ENCODE measurements around the gene CLCN7. TPM values are rescaled to one million over a fixed set of nuclear protein-coding genes. Genes with fewer than 3 reads are reported as not detected.

The CLCN7 gene
- total and polyA plus RNA-seq, 2 experiments from 2014 or later: 17.4 to 53.8 TPM

- no peak for TF ChIP-seq ETS1 (IDR thresholded peaks at IDR 0.05)
- TF ChIP-seq REST (IDR thresholded peaks at IDR 0.05; ENCODE audit: unreplicated experiment): no peak
- TF ChIP-seq EZH2 (IDR thresholded peaks at IDR 0.05; ENCODE audit: low read depth, unreplicated experiment): no peak
- no peak for TF ChIP-seq JUNB (IDR thresholded peaks at IDR 0.05; ENCODE audit: unreplicated experiment)
- no peak for TF ChIP-seq NANOG (IDR thresholded peaks at IDR 0.05; ENCODE audit: borderline replicate concordance)
- no peak for TF ChIP-seq CTCF (conservative IDR thresholded peaks at IDR 0.05; ENCODE audit: low read depth in 2 of 2)
- no peak for TF ChIP-seq CREB1 (CRISPR knock-in tag; IDR thresholded peaks at IDR 0.05; ENCODE audit: low read depth)
- no peak for TF ChIP-seq STAT1 (IDR thresholded peaks at IDR 0.05; ENCODE audit: unreplicated experiment)
- no peak for TF ChIP-seq POLR2AphosphoS5 (IDR thresholded peaks at IDR 0.05; ENCODE audit: low read depth)
These were observed 24.3 kb upstream of the CLCN7 start (continued) for GRCh38 chr16:1498899-1499676.

GRCh38 chr16:1497014-1497598, 22.3 kb upstream of the CLCN7 start:
- H3K36me3 ChIP-seq (ENCODE audit: insufficient read depth): peaks cover 6% of the 10 kb centered on the region
- no peak overlapping the region for H3K4me3 Mint-ChIP-seq
- no peak overlapping the region for H2AFZ ChIP-seq

More at GRCh38 chr16:1497014-1497598, 22.3 kb upstream of the CLCN7 start:
- ATAC-seq (no peak), DNase-seq (ENCODE audit: low spot score) (no peak)
- Mint-ChIP-seq H3K4me1 (peaks cover 6% of the 10 kb centered on the region; the same call in 2 of the 3 replicates), H3K9me3 (no peaks in the 10 kb centered on the region), H3K27me3 (ENCODE audit: insufficient read depth, low read depth, poor library complexity) (peaks cover 11% of the 10 kb centered on the region), H3K27ac (no peak overlapping the region), H3K36me3 (ENCODE audit: low read depth) (peaks cover 36% of the 10 kb centered on the region)
- H3K27ac ChIP-seq (ENCODE audit: low read depth): no peak overlapping the region
- H3K4me1 ChIP-seq (ENCODE audit: insufficient read depth): 0 out of 2 replicates have a peak, but pooled peaks cover 4% of the 10 kb centered on the region
- H3F3A ChIP-seq (replicated peaks; ENCODE audit: low read depth): 0 out of 2 replicates have a peak, but pooled peaks cover 6% of the 10 kb centered on the region
- no peaks in the 10 kb centered on the region for H4K20me1 ChIP-seq (replicated peaks; ENCODE audit: insufficient read depth)
- H3K4me3 ChIP-seq: no peak overlapping the region
- TF ChIP-seq JUNB (IDR thresholded peaks at IDR 0.05; ENCODE audit: unreplicated experiment): no peak
- TF ChIP-seq ZNF331 (CRISPR knock-in tag; IDR thresholded peaks at IDR 0.05; ENCODE audit: low read depth): no peak
- no peak for TF ChIP-seq EZH2phosphoT487 (IDR thresholded peaks at IDR 0.05; ENCODE audit: unreplicated experiment)
- TF ChIP-seq EZH2 (IDR thresholded peaks at IDR 0.05; ENCODE audit: low read depth, unreplicated experiment): no peak
- no peak for TF ChIP-seq STAT1 (IDR thresholded peaks at IDR 0.05; ENCODE audit: unreplicated experiment)
- no peak for TF ChIP-seq ETS1 (IDR thresholded peaks at IDR 0.05)
- H3K27me3 ChIP-seq (ENCODE audit: insufficient read depth): no peaks in the 10 kb centered on the region
- H3K79me2 ChIP-seq (replicated peaks; ENCODE audit: insufficient read depth): peaks cover 3% of the 10 kb centered on the region; the same call in 1 of the 2 replicates
- no peaks in the 10 kb centered on the region for H3K9me2 ChIP-seq (ENCODE audit: insufficient read depth)
- H3K4me2 ChIP-seq: no peak overlapping the region

All from GM23338 (cell line).